Kidney tubule cell (primary cell): ENCODE results near the gene BCAS3.

ENCODE experiments used
- DNase-seq: peaks from one replicate; pipeline ENCODE4 v3.0.0-alpha.2; 2018; ENCODE audit warnings: low spot score

Gene BCAS3

DNA sequence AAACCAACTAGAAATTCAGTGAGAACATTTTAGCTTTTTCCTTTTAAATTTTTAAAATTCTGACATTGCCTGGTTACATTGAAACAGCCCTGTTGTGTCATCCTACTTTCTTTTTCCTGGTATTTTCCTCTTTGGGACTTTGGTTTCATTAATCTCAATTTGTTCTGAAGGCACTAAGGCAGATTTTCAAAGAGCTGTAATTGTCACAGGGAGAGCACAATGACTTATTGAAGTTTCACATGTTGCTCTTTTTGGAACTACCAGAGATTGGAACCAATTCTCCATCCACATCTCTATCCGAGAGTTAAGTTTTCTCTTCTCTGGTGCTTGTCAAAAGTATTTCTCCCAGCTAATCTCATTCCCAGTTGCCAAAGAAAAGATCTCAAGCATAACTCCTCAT, 577.3 kb downstream of the BCAS3 start:
- no peak for DNase-seq

DNA sequence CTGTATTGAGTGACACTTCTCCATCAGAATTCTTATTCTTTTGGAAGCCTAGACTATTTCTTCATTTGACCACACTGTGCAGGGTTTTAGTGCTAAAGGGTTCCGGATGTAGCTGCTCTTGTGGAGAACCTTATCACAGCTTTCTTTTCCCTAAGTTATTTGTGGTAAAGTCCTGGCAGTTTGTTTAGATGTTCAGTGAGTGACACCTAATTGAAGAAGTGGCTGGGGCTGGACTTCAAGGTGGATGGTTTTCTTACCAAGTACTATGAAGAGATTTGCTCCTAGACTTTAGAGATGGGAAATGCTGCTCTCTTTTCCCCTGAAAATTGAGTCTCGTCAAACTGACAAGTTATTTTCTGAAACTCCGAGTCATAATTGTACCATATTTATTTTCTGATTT, 578.0 kb downstream of the BCAS3 start:
- DNase-seq: no peak

DNA sequence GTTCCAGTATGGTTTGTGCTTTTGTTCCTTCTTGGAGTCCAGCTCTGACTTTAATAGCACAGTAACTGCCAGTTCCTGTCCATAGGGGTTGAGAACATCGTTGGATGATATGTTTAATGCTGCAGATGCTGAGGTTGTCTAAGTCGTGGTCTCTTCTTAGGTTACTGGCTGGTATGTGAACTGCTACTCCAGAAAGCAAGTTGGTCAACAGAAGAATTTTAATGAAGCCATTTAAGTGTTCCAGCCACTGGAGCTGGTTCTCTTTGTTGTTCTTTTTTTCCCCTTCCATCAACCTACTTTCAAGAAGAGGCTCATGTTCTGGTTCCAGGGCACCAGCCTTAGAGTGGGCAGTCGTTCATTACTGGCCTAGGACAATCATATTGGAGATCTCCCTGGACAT, 581.7 kb downstream of the BCAS3 start:
- no peak for DNase-seq

- no peak for DNase-seq
Measured at GRCh38 chr17:61260071-61260797, 582.6 kb downstream of the BCAS3 start.

- no peak for DNase-seq
Measured at GRCh38 chr17:61261001-61261637, 583.5 kb downstream of the BCAS3 start.

DNA sequence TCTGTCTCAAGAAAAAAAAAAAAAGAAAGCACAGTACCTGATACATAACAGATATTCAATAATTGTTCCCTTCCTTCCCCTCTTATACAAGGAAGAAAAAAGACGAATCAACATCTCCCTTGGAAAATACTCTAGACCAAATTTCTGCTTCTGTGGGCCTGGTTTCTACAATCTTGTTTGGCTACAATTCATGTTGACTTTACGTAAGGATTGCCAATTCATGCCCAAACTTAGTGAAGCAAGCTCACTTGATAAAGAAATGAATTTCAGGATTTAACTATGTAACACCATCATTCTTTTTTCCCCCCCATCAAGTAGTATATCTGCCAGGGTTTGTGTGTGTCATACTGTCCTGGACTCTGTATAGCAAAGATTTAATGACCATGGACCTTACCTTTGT, 587.7 kb downstream of the BCAS3 start:
- no peak for DNase-seq

GRCh38 chr17:61267847-61268246, 590.2 kb downstream of the BCAS3 start:
- DNase-seq: no peak

- no peak for DNase-seq
Measured at GRCh38 chr17:61275395-61275794, 597.7 kb downstream of the BCAS3 start.

DNA sequence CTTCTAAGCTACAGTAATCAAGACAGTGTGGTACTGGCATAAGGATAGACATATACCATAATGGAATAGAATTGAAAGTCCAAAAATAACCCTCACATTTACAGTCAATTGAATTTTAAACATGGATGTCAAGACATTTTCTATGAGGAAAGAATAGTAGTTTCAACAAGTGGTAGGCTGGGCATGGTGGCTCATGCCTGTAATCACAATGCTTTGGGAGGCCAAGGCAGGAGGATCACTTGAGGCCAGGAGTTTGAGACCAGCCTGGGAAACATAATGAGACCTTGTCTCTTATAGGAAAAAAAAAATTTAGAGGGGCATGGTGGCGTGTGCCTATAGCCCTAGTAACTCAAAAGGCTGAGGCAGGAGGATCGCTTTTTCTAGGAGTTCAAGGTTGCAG, 599.2 kb downstream of the BCAS3 start:
- DNase-seq: no peak

DNA sequence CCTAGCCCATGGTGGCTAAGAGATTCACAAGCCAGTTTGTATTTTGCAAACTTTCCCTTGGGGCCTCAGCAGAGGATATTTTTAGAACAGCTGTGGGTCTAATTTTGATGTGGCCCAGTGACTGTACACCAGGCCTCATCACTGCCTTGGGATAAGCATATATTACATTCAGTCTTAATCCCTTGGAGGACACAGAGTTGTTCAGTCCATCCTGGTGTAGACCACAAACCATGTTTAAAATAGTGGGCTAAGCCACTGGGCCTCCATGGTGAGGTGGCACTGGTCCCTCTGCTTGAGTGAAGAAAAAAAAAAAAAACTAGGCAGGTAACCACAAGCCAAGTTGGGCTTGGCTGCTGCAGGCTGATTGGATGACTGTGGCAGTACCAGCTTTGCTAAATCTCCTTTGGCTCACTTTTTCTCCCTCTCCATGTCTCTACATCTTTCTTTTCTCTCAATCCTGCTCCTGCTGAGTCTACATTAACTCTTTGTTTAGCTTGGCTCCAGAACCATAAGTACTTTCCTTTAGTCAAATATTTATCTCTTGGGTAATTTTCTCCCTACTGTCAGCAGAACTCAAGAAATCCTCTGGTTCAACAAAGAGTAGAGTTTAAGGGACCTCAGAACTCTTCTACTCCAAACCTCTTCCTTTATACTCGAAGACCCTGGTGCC, 602.0 kb downstream of the BCAS3 start:
- no peak for DNase-seq

- no peak for DNase-seq
Measured at GRCh38 chr17:61280338-61280737, 602.7 kb downstream of the BCAS3 start.

DNA sequence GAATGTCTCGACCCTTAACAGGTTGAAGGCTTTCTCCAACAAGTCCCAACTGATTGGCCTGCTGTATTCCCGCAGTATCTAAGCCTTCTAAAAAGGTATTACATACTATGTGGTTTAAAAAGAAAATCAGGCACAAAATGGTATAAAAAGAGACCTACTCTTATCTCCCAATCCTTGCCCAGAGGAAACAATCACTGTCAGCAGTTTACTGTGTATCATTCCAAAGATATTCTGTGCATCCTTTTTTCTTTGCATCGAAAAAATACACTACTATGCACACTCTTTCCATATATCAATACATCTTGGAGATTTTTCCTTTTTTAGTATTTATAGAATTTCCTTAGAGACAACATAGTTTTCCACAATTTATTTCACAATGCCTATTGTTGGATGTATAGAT, 603.2 kb downstream of the BCAS3 start:
- DNase-seq: no peak

DNA sequence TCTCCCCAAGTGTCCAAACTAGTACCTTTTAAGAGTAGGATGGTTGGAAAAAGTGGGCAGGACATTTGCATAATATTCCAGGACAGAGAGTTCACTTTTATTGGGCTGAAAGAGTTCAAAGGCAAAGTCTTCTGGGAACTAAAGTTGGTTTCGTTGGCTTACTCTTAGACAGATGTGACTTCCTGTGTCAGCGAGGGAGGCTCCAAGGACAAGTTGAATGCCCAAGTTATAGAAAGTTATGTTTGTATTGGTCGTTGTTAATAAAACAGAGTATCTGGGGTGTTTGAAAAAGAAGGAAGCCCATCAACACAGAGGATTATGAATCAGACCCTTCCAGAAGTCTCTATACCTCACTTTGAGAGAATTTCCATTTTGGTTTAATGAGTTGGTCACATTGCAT, 604.7 kb downstream of the BCAS3 start:
- DNase-seq: no peak

DNA sequence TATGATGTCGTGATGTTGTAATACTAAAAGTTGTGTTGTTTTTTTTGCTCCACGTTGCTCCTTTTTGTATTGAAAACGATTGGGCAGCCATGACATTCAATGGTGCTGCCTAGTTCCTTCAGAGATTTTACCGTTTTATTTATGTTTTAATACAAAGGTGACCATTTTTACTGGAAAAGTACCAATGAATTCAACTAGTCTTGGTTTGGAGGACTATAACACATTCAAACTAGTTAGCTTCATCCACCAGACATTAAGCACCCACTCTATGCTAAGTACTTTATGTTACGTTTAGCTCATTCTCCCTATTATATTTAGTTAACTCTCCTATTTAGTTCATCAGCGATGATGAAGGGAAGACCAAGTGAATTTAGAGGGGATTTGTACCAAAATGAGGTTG, 605.4 kb downstream of the BCAS3 start:
- DNase-seq: no peak

- DNase-seq: peak; percentile 86
Measured at GRCh38 chr17:61284174-61284573, 606.5 kb downstream of the BCAS3 start.

- DNase-seq: peak; percentile 2
Measured at GRCh38 chr17:61284746-61285145, 607.1 kb downstream of the BCAS3 start.

DNA sequence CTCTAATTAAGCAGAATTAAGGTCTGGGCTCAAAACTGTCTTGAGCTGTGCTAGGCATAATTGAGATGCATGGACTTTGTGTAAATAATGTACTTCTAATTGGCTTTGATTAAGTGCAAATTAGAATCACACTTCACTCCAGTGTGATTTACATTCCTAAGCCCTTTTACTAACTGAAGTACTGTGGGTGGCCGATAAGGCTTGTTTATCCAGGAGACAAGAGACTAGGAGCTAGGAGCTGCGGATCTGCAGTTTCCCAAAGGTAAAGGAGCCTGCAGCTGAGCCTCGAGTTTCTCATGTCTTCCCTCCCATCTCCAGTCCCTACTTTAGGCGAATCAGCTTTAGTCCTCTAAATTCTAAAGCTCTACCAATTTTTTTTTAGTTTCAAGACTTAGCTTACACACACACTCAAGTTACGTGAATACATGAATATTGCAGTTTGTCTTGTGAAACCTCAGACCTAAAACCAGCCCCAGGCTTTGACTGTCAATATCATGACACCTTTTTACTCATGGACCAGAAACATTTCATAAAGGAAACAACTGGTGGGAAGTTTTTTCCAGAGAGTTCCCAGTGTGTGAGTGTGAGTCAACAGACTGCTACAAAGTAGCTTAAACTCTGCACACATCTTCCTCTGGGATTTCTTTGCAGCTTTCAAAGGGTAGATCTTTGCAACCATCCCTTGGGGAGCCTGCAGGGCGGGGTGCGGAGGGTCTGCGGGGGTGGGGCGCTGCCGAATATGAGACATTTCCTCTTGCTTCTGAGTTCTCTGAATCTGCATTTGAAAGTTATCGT, 608.1 kb downstream of the BCAS3 start:
- DNase-seq: peak; percentile 14

DNA sequence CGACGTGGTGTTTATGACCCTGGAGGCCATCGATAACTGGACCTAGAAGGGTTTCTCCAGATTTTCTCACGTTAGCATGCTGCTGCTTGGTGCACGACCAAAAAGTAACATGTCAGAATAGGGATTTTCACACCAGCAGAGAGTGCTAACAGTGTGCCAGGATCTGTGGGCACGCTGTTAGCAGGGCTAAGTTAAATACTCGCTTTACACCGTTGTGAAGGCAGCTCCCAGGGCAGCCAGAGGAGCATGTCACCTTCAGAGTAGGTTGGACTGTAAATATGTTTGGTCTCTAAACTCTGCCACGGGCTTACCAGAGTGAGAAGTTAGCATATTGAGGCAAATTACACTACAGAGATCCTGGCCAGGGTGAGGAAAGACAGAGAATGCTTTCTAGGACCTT, 608.8 kb downstream of the BCAS3 start:
- no peak for DNase-seq

DNA sequence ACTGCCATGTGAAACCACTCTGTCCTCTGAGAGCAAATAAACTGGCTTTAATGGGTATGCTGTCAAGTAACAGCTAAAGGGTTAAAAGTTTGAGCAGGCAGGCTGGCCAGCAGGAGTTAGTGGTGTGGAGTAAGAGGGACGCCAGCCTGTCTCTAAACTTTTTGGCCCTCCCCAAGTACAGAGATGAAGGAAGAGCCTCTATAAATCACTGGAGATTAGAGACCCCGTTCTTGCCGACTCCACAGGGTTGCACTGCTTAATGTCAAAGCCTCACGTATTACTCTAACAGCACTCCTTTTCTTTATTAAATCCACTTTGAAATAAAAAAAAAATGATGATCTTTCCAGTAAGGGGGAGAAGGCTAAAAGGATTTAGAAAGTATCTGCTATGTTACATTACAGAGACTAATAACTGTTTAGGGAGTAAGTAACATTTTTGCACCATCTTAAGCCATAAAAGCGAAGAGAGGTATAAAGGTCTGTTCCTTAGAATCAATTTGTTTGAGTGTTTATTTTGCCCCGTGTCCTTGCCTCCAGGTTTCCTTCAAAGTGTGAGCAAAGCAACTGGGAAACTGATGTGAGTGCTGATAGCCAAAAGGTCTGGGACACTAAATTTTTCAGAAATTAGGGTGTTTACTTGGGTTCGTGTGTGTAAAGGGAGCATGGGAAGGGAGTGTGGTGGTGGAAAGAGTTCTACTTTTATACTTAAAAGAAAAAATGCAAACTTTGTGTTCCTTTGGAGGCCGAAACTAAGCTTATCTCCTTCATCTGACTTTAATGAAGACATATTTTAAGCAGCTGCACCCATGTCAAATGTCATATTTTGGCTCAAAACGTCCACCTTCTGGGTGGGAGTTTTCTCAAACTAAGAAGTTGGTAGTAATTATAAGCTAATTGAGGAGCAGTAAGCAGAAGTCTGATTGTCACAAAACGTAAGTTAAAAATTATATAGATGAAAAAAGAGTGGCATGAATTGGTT, 612.0 kb downstream of the BCAS3 start:
- no peak for DNase-seq

- no peak for DNase-seq
Measured at GRCh38 chr17:61291451-61292285, 614.0 kb downstream of the BCAS3 start.
